HG02852 (cell line): ENCODE results near the gene PCDHGA3.
"Not testable (repeated sequence)": the region's sequence is repeated elsewhere in the genome, so short reads cannot be mapped to it uniquely, and the experiment has no call there.

Experiments used
- ATAC-seq: cut with Tn5 transposase; IDR thresholded peaks from one replicate; pipeline ENCODE4 v1.9.1; 2021; ENCODE audit warnings: mild to moderate bottlenecking, moderate library complexity; ENCODE audit not compliant: unreplicated experiment

PCDHGA3 gene

DNA sequence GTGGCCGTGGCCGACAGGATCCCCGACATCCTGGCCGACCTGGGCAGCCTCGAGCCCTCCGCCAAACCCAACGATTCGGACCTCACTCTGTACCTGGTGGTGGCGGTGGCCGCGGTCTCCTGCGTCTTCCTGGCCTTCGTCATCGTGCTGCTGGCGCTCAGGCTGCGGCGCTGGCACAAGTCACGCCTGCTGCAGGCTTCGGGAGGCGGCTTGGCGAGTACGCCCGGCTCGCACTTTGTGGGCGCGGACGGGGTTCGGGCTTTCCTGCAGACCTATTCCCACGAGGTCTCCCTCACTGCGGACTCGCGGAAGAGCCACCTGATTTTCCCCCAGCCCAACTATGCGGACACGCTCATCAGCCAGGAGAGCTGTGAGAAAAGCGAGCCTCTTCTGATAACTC is 2.4 kb downstream of the PCDHGA3 start:
- not testable (repeated sequence) for ATAC-seq

GRCh38 chr5:141349917-141350619 is 6.4 kb downstream of the PCDHGA3 start, which contains the start of gene PCDHGB1:
Gene PCDHGB1 (plus strand): TSS chr5:141350099. CDS start chr5:141350261, 162 bp downstream.
- no peak for ATAC-seq

- ATAC-seq: no peak
These were observed 8.0 kb downstream of the PCDHGA3 start for GRCh38 chr5:141351591-141351990.

DNA sequence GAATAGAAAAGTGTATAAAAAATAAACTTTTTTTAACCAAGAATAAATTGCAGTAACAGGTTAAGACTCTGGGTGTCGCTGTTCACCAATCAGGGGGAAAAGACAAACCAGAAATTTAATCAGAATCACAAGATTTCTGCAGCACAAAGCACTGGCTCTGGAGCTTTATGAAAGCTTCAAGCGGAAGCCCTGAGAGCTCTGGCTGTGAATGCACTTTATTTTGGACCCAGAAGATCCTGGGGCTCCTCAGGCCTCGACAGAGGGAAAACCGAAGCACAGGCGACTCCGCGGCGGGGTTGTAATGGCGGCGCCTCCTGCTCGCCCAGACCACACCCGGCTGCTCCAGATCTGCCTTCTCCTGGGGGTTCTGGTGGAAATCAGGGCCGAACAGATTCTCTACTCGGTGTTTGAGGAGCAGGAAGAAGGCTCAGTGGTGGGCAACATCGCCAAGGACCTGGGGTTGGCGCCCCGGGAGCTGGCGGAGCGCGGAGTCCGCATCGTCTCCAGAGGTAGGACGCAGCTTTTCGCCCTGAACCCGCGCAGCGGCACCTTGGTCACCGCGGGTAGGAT is 11.4 kb downstream of the PCDHGA3 start, which contains the start of gene PCDHGA4:
PCDHGA4 (plus strand) TSS at position 122 of the 570 bp plus-strand sequence; CDS start at position 209, 87 bp downstream.
- ATAC-seq: no peak

GRCh38 chr5:141355641-141356040 is 12.0 kb downstream of the PCDHGA3 start:
- ATAC-seq: no peak

- ATAC-seq: no peak
These were observed 12.5 kb downstream of the PCDHGA3 start for GRCh38 chr5:141356133-141356532.

- ATAC-seq: no peak
These were observed 13.3 kb downstream of the PCDHGA3 start for GRCh38 chr5:141356950-141357349.

DNA sequence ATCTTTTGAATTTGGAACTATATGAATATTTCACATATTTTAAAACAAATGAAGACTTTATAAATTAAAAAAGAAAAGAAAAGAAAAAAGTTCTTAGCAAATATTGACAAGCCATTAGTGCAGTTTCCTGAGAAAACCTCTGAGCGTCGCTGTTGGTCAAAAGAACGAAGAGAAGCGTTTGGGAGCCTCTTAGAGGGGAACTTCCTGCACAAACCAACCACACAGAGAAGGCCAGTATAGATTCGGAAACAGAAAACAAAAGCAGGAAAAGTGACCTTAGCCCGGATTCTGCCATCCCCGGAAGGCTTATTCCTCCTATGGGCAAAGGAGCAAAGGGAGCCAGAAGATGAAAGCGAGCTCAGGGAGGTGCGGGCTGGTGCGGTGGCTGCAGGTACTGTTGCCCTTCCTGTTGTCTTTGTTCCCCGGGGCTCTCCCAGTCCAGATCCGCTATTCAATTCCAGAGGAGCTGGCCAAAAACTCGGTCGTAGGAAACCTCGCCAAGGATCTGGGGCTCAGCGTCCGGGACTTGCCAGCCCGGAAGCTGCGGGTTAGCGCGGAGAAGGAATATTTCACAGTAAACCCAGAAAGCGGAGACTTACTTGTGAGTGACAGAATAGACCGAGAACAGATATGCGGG is 16.3 kb downstream of the PCDHGA3 start, which contains the start of gene PCDHGB2:
PCDHGB2 (plus strand) TSS at position 205 of the 637 bp plus-strand sequence; CDS start at position 347, 142 bp downstream.
- ATAC-seq: no peak

GRCh38 chr5:141360685-141361084 is 17.1 kb downstream of the PCDHGA3 start:
- ATAC-seq: no peak

DNA sequence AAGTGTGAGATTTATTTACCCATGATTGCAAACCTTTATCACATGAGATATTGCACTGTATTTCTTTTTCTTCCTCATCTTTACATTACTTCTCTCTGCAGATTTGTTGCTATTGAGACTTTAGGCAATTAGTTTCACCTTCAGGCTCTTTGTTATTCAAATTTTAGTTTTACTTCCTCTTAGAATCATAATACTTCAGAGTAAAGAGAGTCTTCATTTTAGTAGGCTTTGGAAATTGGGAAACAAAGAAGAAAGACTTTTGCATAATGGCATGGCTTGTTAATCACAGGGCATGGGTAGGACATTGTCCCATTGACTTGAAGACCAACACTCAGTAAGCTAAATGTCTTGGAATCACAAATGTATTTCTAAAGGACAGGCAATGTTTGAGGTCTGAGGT is 19.1 kb downstream of the PCDHGA3 start:
- ATAC-seq: no peak

GRCh38 chr5:141363952-141364660 is 20.5 kb downstream of the PCDHGA3 start, which contains the start of gene PCDHGA5:
Gene PCDHGA5 (plus strand): TSS chr5:141364162. CDS start chr5:141364331, 169 bp downstream.
- ATAC-seq: no peak

GRCh38 chr5:141366016-141366896 is 22.6 kb downstream of the PCDHGA3 start:
- no peak for ATAC-seq

GRCh38 chr5:141369994-141370848 is 26.6 kb downstream of the PCDHGA3 start, which contains the start of gene PCDHGB3:
Gene PCDHGB3 (plus strand): TSS chr5:141370242. CDS start chr5:141370395, 153 bp downstream.
- ATAC-seq: peak; percentile 77

- no peak for ATAC-seq
These were observed 28.2 kb downstream of the PCDHGA3 start for GRCh38 chr5:141371572-141372475.

- ATAC-seq: no peak
These were observed 30.2 kb downstream of the PCDHGA3 start, which contains the start of gene PCDHGA6 for GRCh38 chr5:141373673-141374317. Gene PCDHGA6 (plus strand): TSS chr5:141373891. CDS start chr5:141374084, 193 bp downstream.

- no peak for ATAC-seq
These were observed 31.0 kb downstream of the PCDHGA3 start for GRCh38 chr5:141374627-141375026.

DNA sequence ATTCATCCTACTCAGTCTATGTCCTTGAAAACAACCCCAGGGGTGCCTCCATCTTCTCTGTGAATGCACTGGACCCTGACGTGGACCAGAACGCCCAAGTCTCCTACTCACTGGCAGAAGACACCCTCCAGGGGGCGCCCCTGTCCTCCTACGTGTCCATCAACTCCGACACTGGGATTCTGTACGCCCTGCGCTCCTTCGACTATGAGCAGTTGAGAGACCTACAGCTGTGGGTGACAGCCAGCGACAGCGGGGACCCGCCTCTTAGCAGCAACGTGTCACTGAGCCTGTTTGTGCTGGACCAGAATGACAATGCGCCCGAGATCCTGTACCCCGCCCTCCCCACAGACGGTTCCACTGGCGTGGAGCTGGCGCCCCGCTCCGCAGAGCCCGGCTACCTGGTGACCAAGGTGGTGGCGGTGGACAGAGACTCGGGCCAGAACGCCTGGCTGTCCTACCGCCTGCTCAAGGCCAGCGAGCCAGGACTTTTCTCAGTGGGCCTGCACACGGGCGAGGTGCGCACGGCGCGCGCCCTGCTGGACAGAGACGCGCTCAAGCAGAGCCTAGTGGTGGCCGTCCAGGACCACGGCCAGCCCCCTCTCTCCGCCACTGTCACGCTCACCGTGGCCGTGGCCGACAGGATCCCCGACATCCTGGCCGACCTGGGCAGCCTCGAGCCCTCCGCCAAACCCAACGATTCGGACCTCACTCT is 32.0 kb downstream of the PCDHGA3 start:
- ATAC-seq: not testable (repeated sequence)
